HFF-Myc (cell line): ENCODE results near the gene B4GALT6.

Source experiments
- DNase-seq: peaks from one replicate; pipeline ENCODE4 v3.0.0-alpha.2; 2011; ENCODE audit warnings: low read depth; ENCODE audit errors: extremely low read depth
- H3K4me3 ChIP-seq: replicated peaks from 2 replicates; pipeline ENCODE4 v1.5.1; 2011; ENCODE audit warnings: low read depth, mild to moderate bottlenecking, control low read depth, low read length
- CTCF ChIP-seq: IDR thresholded peaks from 2 replicates; pipeline ENCODE4 v1.5.1; 2012; ENCODE audit warnings: mild to moderate bottlenecking, low read depth, low read length, control low read depth; ENCODE audit errors: missing control alignments

B4GALT6 gene

GRCh38 chr18:31579375-31579774 is 105.0 kb downstream of the B4GALT6 start:
- H3K4me3 ChIP-seq: no peak overlapping the region
- DNase-seq: no peak
- no peak for TF ChIP-seq CTCF

GRCh38 chr18:31578126-31578525 is 106.3 kb downstream of the B4GALT6 start:
- TF ChIP-seq CTCF: no peak
- no peak for DNase-seq
- no peak overlapping the region for H3K4me3 ChIP-seq

GRCh38 chr18:31577195-31577594 is 107.2 kb downstream of the B4GALT6 start:
- no peak for DNase-seq

GRCh38 chr18:31576670-31577069 is 107.7 kb downstream of the B4GALT6 start:
- no peak for TF ChIP-seq CTCF
- H3K4me3 ChIP-seq: no peak overlapping the region

More at GRCh38 chr18:31577195-31577594, 107.2 kb downstream of the B4GALT6 start:
- no peak overlapping the region for H3K4me3 ChIP-seq
- TF ChIP-seq CTCF: no peak

GRCh38 chr18:31575515-31576257 is 108.7 kb downstream of the B4GALT6 start:
- TF ChIP-seq CTCF: no peak
- H3K4me3 ChIP-seq: no peak overlapping the region

More at GRCh38 chr18:31576670-31577069, 107.7 kb downstream of the B4GALT6 start:
- no peak for DNase-seq

GRCh38 chr18:31574359-31574758 is 110.0 kb downstream of the B4GALT6 start:
- no peak for DNase-seq
- no peak for TF ChIP-seq CTCF

More at GRCh38 chr18:31575515-31576257, 108.7 kb downstream of the B4GALT6 start:
- no peak for DNase-seq

More at GRCh38 chr18:31574359-31574758, 110.0 kb downstream of the B4GALT6 start:
- H3K4me3 ChIP-seq: no peak overlapping the region
